ENCODE results near the gene LUZP2.
"Not testable (repeated sequence)": the region's sequence is repeated elsewhere in the genome, so short reads cannot be mapped to it uniquely, and the experiment has no call there.

LUZP2 gene

DNA sequence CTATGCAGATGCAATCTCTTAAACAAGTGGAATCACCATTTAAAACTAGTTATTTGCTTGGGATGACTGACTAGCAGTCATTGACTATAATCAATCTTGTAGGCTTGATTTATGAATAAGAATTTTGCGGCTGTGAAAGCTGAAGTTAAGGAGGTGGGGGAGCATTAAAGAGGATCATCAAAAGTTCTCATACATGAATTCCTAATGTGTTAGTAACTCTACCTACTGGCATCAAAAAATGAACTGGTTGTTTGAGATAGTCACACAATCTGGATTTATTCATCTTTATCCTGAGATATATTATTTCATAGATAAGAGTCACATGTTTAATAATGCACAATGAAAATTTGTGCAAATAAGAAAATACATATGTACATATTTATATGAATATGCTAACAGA, 393.6 kb downstream of the LUZP2 start:
- in situ Hi-C loops (cut with MboI; ENCODE audit: low sequenced_read_pairs) = no loop called here

DNA sequence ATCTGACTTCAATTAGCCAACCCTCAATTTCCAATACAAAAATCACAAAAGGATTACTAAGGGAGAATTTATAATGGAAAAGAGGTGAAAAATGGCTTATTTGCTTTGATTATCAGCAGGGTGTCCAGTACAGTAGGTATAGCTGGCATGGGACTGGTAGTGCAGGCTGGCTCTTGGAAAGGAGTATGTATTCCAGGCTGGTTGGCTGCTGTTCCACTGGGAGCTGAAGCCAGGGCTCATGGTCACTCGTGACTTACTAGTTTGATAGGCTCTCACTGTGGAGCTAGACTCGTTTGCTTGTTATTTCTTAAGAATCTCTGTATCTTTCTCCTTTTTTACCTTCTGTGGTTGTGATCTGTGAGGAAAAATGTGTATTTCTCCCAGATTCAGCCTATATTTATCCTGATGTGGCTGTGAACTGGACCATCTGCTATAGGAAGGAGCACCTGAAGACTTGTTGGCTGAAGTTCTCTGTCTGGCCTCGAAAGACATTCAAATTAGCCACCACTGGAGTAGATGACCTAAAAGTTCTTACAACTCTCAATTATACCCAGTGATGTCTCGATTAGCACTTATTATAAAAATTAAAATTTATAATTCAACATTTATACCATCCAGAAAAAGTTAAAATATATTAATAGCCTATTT, 395.1 kb downstream of the LUZP2 start:
- in situ Hi-C loops (cut with MboI; ENCODE audit: low sequenced_read_pairs) = not testable (repeated sequence)

DNA sequence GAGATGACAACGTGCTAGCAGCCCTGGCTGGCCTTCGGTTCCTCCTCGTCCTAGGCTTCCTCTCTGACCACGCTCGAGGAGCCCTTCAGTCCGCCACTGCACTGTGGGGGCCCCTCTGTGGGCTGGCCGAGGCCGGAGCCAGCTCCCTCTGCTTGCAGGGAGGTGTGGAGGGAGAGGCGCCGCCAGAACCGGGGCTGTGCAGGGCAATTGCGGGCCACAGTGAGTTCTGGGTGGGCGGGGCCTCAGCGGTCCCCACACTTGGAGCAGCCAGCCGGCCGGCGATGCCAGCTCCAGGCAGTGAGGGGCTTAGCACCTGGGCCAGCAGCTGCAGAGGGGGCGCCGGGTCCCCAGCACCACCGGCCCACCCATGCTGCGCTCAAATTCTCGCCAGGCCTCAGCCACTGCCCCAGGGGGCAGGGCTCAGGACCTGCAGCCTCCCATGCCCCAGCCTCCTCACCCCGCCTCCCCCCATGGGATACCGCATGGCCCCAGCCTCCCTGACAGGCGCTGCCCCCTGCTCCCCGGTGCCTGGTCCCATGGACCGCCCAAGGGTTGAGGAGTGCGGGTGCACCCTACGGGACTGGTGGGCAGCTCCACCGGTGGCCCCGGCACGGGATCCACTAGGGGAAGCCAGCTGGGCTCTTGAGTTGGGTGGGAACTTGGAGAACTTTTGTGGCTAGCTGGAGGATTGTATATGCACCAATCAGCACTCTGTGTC, 399.4 kb downstream of the LUZP2 start:
- in situ Hi-C loops (cut with MboI; ENCODE audit: low sequenced_read_pairs) = no loop called here

DNA sequence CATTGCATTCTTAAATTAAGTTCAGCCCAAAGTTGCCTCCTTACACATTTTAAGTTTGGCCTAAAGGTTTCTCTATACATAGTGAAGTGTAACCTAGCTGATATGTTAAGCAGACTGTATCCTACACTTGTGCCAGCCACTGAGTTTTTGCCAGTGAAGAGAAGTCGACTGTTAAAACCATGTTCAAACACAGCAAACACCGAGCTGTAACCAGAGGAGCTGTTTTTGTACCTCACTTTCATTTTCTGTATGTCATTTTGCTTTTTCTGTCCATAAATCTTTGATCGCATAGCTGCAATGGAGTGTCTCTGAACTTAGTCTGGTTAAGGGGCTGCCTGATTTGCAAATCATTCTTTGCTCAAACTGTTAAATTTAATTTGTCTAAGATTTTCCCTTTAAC, 403.7 kb downstream of the LUZP2 start:
- in situ Hi-C loops (cut with MboI; ENCODE audit: low sequenced_read_pairs) = no loop called here

DNA sequence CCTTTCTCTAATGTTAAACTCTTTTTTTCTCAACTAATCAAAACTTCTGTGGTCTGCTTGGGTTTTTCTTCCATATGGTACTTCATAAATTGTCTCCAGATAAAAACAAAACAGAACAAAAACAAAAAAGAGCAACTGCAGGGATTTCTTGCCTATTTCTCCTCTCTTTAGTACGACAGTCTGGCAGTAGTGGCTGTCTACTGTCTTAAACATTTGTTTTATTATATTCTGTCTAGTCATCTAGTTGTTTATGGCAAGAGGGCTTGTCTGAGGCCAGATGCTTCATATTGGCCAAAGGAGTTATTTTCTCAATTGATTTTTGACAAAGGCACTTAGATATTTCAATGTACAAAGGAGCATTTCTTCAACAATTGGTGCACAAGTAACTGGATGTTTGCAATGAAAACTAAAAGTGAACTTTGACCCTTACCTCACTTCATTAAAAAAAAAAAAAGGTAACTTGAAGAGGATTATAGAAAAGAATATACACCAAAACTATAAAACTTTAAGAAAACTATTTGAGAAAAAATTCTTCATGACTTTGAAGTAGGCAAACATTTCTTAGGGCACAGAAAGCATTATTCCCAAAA, 404.2 kb downstream of the LUZP2 start:
- in situ Hi-C loops (cut with MboI; ENCODE audit: low sequenced_read_pairs) = no loop called here

DNA sequence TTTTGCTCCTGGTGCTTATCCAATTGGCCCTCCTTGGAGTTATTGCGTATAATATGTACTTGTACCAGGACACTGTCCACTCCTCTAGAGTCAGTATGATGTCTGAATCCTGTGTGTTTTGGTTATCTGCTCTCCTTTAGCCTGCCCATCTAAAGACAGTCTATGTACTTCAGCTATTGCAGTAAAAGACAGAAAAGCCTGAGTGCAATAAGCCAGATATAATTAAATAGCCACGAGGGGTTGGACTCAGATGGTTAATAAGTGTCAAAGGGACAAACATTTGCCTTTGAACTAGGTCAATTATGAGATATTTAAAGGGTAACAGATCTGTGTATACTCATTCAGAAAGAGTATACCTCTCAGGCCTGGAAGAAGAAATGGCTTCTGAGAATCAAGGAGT, 406.7 kb downstream of the LUZP2 start:
- in situ Hi-C loops (cut with MboI; ENCODE audit: low sequenced_read_pairs) = no loop called here

DNA sequence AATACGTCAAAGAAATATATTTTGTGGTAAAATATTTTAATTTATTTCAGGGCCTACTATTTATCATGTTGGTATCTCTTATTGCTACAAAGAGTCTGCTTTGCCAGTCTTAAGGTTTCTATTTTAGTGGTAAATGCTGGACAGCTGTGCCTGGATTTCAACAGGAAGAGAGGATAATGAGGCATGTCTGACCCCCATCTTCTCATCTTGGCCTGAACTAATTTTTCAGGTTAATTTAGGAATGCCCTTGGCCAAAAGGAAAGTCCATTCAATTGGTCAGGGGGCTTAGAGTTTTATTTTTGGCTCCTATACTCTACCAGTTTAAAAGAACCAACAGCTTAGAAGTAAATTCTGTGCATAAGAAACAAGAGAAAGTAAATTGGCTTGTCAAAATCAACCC, 428.2 kb downstream of the LUZP2 start:
- in situ Hi-C loops (cut with MboI; ENCODE audit: low sequenced_read_pairs) = no loop called here

DNA sequence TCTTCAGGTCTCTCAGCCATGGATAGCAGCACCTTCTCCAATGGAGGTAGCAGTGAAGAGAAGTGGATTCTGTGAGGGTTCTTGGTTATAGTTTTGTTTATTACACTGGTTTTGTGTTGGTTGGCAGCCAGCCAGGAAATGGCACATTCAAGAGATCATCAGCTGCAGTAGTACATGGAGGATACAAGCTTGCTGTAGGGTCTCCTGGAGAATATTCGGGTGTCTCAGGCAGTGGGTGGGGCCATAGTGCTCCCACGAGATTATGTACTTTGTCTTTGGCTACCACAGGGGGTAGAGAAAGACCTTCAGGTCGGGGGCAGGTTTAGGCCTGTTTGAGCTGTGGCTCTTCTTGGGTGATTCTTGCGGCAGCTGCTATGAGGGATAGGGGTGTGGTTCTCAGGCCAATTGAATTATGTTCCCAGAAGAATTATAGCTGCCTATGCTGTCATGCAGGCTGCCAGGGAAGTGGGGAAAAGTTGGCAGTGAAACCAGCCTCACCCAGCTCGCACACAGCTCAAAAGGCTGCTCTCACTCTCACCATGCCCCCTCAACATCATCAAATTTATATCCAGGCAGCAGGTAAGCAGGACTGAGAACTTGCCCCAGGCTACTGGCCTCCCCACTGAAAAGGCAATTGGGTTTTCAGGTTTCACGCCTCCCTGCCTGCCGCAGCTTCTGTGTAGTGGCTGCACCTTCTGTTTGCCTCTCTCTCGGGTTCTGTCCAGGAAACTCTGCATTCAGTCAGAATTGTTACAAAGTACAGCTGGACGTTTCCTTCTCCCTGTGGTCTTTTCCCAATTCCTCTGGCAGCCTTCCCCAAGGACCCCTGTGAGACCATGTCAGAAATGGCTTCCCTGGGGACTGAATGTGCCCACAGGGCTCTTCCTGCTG, 435.5 kb downstream of the LUZP2 start:
- in situ Hi-C loops (cut with MboI; ENCODE audit: low sequenced_read_pairs) = no loop called here

DNA sequence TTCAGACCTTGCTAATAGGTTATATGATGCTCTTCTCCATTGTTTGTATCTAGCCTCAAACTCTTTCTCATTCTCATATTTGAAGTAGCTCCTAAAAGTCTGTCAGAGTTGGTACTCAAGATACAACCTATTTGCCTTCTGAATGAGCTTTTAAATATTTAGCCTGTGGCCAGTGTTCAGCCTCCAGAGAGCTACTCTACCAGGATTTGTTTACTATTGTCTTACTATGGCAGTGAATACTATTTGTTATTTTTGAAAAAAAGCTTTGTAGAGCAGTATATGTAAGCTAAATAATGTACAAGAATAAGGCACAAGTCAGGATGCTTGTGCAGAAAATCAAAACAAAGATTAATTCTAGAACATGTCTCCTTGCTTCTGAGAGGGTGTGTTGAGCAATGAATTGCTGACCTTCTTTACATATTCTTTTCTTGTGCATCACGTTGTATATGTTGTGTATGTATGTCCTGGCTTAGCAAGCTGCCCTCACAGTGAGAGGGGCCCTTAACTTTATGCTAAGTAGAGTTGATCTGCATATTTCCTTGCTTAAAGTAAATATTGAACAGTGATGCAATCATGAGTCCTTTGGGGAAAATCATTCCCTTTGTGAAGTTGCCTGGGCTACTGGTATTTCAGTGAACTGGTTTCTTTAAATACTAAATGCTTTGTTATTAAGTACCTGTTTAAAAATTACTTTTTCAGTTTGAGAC, 438.0 kb downstream of the LUZP2 start:
- in situ Hi-C loops (cut with MboI; ENCODE audit: low sequenced_read_pairs) = no loop called here

DNA sequence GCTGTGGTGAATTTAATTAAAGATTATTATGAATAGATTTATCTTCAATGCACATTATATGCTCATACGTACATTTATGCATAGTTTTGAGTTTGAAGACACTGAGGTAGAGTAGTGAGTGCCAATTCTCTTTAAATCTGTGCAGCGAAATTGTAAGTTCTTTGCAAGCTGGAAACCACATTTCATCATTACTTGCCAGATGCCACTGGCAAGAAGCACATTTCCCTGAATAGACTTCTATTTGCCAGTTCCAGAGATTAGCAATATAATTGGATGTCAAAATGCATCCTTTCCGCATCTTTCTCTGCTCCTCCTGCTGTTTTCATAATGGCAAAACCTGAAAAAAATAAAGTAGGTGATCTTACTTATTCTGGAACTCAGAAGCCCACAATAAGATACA, 448.0 kb downstream of the LUZP2 start:
- in situ Hi-C loops (cut with MboI; ENCODE audit: low sequenced_read_pairs) = no loop called here

DNA sequence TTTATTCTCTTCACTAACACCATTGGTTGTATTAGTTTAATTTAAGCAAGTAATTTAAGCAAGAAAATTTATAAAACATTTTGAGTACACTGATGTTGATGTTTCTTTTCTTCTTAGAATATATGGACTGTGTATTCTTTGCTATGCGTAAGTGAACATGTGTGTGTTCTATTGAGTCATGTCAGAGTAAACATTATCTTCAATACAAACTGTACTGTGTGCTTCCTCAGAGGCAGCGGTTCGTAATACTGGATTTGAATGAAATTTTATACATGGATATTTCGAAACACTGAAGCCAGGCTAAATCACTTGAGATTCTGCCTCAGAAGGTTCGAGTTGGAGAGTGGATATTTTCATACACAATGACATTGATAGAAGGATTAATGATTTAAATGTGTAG, 452.6 kb downstream of the LUZP2 start:
- in situ Hi-C loops (cut with MboI; ENCODE audit: low sequenced_read_pairs) = no loop called here

DNA sequence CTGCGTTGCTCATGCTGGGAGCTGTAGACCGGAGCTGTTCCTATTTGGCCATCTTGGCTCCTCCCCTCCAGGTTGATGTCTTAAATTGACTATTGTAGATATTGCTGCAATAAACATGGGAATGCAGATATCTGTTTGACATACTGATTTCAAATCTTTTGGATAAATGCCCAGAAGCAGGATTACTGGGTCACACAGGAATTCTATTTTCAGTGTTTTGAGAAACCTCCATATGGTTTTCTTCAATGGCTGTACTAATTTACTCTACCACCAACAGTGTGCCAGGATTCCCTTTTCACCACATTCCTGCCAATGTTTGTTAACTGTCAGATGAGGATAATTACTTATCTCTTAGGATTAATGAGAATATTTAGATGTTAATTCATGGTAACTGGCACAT, 467.0 kb downstream of the LUZP2 start:
- in situ Hi-C loops (cut with MboI; ENCODE audit: low sequenced_read_pairs) = no loop called here

DNA sequence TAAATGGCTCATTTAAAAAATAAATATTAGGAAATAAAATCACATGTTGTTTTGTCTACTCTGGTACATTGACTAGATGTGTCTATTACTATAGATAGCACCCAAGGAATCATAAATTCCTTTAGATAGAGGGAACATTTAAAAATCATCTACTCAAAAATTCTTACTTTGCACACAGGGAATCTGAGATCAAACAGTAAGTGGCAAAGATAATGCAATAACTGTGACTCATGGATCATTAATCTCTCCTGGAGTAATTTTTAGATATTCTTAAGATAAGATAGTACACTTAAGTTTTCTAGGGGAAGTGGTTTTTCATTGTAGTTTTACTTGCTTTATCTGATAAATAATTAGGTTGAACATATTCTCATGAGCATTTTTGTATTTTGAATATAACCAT, 468.9 kb downstream of the LUZP2 start:
- in situ Hi-C loops (cut with MboI; ENCODE audit: low sequenced_read_pairs) = no loop called here

DNA sequence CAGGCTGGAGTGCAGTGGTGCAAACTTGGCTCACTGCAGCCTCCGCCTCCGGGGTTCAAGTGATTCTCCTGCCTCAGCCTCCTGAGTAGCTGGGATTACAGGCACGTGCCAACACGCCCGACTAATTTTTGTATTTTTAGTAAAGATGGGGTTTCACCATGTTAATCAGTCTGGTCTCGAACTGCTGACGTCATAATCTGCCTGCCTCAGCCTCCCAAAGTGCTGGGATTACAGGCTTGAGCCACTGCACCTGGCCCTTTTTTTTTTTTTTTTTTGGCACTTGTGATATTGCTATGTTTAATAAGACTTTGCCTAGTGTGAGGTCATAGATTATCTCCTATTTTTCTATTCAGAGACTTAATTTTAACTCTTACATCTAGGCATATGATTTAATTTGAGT, 497.1 kb downstream of the LUZP2 start:
- in situ Hi-C loops (cut with MboI; ENCODE audit: low sequenced_read_pairs) = not testable (repeated sequence)

DNA sequence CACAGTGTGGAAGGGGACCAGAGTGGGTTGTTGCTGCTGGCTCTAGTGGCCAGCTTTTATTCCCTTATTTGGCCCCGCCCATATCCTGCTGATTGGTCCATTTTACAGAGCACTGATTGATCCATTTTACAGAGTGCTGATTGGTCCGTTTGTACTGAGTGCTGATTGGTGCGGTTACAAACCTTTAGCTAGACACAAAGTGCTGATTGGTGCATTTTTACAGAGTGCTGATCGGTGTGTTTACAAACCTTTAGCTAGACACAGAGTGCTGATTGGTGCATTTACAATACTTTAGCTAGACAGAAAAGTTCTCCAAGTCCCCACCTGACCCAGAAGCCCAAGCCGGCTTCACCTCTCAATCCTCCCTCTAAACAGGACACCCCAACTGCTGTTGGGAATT, 503.1 kb downstream of the LUZP2 start:
- in situ Hi-C loops (cut with MboI; ENCODE audit: low sequenced_read_pairs) = not testable (repeated sequence)

DNA sequence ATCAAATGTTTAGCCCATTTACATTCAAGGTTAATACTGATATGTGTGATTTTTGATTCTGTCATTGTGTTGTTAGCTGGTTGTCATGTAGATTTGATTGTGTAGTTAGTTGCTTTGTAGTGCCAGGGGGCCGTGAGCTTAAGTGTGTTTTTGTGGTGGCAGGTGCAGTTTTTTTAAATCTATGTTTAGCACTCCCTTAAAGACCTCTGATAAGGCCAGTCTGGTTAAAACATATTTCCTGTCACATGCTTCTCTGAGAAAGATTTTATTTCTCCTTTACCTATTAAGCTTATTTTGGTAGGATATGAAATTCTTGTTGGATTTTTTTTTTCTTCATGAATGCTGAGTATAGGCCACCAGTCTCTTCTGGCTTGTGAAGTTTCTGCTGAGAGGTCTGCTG, 540.6 kb downstream of the LUZP2 start:
- in situ Hi-C loops (cut with MboI; ENCODE audit: low sequenced_read_pairs) = no loop called here

DNA sequence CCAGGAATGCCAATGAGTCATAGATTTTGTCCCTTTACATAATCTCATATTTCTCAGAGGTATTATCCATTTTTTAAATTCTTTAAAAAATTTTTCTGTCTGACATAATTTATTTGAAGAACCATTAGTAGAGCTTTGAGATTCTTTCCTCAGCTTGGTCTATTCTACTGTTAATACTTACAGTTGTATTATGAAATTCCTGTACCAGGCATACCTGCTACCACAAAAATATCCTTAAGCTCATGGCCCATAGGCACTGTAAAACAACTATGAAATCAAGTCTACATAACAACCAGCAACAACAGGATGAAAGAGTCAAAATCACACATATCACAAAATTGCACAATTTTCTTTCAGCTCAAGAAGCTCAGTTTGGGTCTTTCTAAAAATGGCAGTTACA, 541.3 kb downstream of the LUZP2 start:
- in situ Hi-C loops (cut with MboI; ENCODE audit: low sequenced_read_pairs) = no loop called here

DNA sequence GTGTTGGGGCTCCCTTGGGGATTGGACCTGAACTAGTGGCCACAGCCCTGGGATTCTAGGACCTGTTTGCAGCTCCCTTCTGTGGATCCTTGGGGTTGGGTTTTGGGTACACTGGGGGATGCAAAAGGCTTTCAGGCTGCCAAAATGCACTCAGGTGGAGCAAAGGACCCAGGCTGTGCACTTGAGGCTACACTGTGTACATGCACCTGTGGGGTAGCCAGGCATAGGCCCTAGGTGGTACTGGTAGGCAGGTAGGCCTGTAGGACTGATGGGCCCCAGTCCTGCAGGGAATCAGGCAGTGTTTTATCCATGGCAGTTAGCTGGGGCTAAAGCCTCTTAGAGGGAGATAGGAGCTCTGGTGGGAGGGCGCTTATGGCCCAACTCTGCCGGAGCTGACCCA, 542.3 kb downstream of the LUZP2 start:
- in situ Hi-C loops (cut with MboI; ENCODE audit: low sequenced_read_pairs) = no loop called here

DNA sequence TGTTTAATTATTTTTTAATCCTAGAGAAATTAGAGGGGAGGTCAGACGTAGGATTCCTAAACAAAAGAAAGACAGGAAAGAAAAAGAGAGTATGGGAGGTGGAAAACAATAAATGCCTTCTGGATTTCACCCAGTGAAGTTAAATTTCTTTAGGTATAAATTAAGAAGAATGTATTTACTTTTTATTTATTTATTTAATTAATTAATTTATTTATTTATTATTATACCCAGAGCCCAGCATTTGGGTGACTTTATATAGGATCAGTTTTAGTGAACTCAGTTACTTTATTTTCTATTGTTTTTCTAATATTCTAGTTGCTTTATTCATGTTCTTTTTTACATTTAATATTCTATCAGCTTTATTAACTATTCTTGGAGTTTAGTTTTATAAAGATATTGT, 551.8 kb downstream of the LUZP2 start:
- in situ Hi-C loops (cut with MboI; ENCODE audit: low sequenced_read_pairs) = no loop called here

DNA sequence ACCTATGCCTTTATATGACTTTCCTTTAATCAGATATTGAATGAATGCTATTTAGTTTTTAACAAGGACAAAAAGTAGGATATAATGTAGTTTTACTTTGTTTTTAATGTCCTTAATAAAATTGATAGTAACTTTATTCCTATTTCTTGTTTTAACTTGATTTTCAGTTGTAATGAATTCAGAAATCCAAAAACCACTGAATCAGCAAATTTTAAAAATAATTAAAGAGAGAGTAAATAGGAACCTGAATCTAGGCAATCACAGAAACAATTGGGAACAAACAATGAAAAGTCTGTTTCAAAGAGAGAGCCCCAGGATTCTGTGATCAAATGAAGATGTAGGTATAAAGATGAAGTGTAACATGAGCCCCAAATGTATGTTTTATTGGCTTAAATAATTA, 556.0 kb downstream of the LUZP2 start:
- in situ Hi-C loops (cut with MboI; ENCODE audit: low sequenced_read_pairs) = no loop called here

DNA sequence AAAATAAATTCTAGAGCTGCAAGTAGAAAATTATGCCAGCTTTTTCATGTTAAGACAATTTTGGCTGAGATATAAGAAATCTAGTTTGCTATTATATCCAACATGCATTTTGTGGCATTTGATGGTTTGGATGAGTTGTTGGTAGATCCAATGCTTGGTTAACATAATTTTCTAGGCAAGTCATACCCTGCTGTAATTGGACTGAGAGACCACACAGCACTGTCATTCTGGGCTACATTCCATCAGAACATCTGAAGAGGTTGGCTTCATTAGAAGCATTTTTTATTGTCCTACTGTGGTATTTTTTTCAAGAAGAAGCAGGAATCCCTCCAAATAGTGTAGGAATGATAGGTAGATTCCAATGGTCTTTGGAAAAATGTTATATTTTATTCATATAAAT, 561.0 kb downstream of the LUZP2 start:
- in situ Hi-C loops (cut with MboI; ENCODE audit: low sequenced_read_pairs) = no loop called here
